ENCODE results near the gene CD46. TPM values are rescaled to one million over a fixed set of nuclear protein-coding genes. Genes with fewer than 3 reads are reported as not detected.

The CD46 gene
- total RNA-seq, 1 experiment from 2014 or later: 100 TPM

- intact Hi-C loops (cut with micrococcal nuclease): no loop called here
- H3K9me2 ChIP-seq (ENCODE audit: insufficient read depth): no peaks in the 10 kb centered on the region
- no peak overlapping the region for H3K4me3 ChIP-seq (replicated peaks in 1 of 2; ENCODE audit: low read depth in 1 of 2, low read length in 2 of 2)
- no peak overlapping the region for H3K9ac ChIP-seq (ENCODE audit: low read length)
- TF ChIP-seq CBX3 (IDR thresholded peaks at IDR 0.05; ENCODE audit: low read depth) (no peak), ZFX (IDR thresholded peaks at IDR 0.05) (no peak), ZBTB33 (IDR thresholded peaks at IDR 0.05; ENCODE audit: extremely low read depth, insufficient replicate concordance, low read length) (no peak), EZH2phosphoT487 (IDR thresholded peaks at IDR 0.05; ENCODE audit: borderline replicate concordance) (no peak), SP1 (IDR thresholded peaks at IDR 0.05; ENCODE audit: low read depth) (no peak), CTCF (IDR thresholded peaks at IDR 0.05 in 2 of 3, conservative IDR thresholded peaks at IDR 0.05 in 1 of 3; ENCODE audit: borderline replicate concordance in 1 of 3, insufficient read depth in 1 of 3, low read depth in 2 of 3, low read length in 2 of 3) (no peak), YY1 (IDR thresholded peaks at IDR 0.05; ENCODE audit: extremely low read depth, insufficient replicate concordance, low read depth, low read length) (no peak), RAD21 (IDR thresholded peaks at IDR 0.05; ENCODE audit: low read depth) (no peak), ZNF274 (IDR thresholded peaks at IDR 0.05; ENCODE audit: low read depth, low read length) (no peak), EGR1 (IDR thresholded peaks at IDR 0.05; ENCODE audit: low read depth) (no peak), POLR2AphosphoS5 (IDR thresholded peaks at IDR 0.05; ENCODE audit: low read depth, low read length) (no peak), EZH2 (IDR thresholded peaks at IDR 0.05) (no peak), REST (IDR thresholded peaks at IDR 0.05; ENCODE audit: low read depth) (no peak), ELF1 (IDR thresholded peaks at IDR 0.05; ENCODE audit: borderline replicate concordance, low read depth) (no peak), MAX (IDR thresholded peaks at IDR 0.05) (no peak)
- DNase-seq (ENCODE audit: low read depth, low spot score): no peak
- H3K4me2 ChIP-seq (ENCODE audit: low read length): no peak overlapping the region
- RAD21 ChIA-PET (ENCODE audit: low non-redundant PET in 1 of 2, low total read pairs in 2 of 2, uncharacterized antibody in 2 of 2, unreplicated experiment in 2 of 2): no interaction called here
- H3K4me1 ChIP-seq (ENCODE audit: control insufficient read depth in 1 of 2, insufficient read depth in 2 of 2, low read length in 2 of 2): peaks cover 0 to 5% of the 10 kb centered on the region in 2 experiments; a peak in 1 of 4 replicates
- POLR2A ChIA-PET: no interaction called here
- no peak for ATAC-seq
- no peaks in the 10 kb centered on the region for H3K9me3 ChIP-seq (ENCODE audit: control insufficient read depth in 1 of 2, insufficient read depth in 1 of 2, low read depth in 1 of 2, low read length in 2 of 2)
- H3K36me3 ChIP-seq (ENCODE audit: control insufficient read depth in 1 of 2, insufficient read depth in 2 of 2, low read length in 2 of 2): peaks cover 20 to 35% of the 10 kb centered on the region in 2 experiments; a peak in 3 of 4 replicates
- BruUV-seq (replicated peaks): no TSS peak
- H3K27me3 ChIP-seq (ENCODE audit: insufficient read depth, low read length): no peaks in the 10 kb centered on the region
- H3K27ac ChIP-seq (ENCODE audit: low read depth, low read length): no peak overlapping the region
- H2AFZ ChIP-seq (ENCODE audit: low read depth, low read length, poor library complexity, severe bottlenecking): no peak overlapping the region
- CTCF ChIA-PET: no interaction called here
- H4K20me1 ChIP-seq (ENCODE audit: insufficient read depth): no peaks in the 10 kb centered on the region
- peaks cover 2% of the 10 kb centered on the region for H3K79me2 ChIP-seq (ENCODE audit: insufficient read depth, low read length)
Measured at GRCh38 chr1:207766569-207766968, 14.7 kb downstream of the CD46 start.

Measured in HCT116 (cell line).